HUES6 (cell line): ENCODE data around the gene PIP5K1B.

Experiments
- H3K27ac ChIP-seq: 2 replicates; pipeline ENCODE4 v1.7.0; 2013; ENCODE audit warnings: low read depth, mild to moderate bottlenecking, low read length, inconsistent platforms
- H3K27me3 ChIP-seq: 2 replicates; pipeline ENCODE4 v1.6.1; 2013; ENCODE audit warnings: low read length; ENCODE audit not compliant: control insufficient read depth, insufficient read depth
- H3K36me3 ChIP-seq: 2 replicates; pipeline ENCODE4 v1.6.1; 2013; ENCODE audit warnings: low read length; ENCODE audit not compliant: control insufficient read depth, insufficient read depth
- H3K4me1 ChIP-seq: 2 replicates; pipeline ENCODE4 v1.6.1; 2013; ENCODE audit warnings: low read length; ENCODE audit not compliant: control insufficient read depth, insufficient read depth
- H3K4me3 ChIP-seq: 2 replicates; pipeline ENCODE4 v1.5.1; 2013; ENCODE audit warnings: low read depth, low read length
- H3K9ac ChIP-seq: one replicate; pipeline ENCODE4 v1.6.1; 2013; ENCODE audit warnings: mild to moderate bottlenecking, low read length
- H3K9me3 ChIP-seq: 2 replicates; pipeline ENCODE4 v1.6.1; 2013; ENCODE audit warnings: low read depth, low read length; ENCODE audit not compliant: control insufficient read depth, insufficient read depth

Gene PIP5K1B

GRCh38 chr9:68793605-68794343 lies 88.7 kb downstream of the PIP5K1B start:
- Histone ChIP-seq H3K36me3 (no peaks in the 10 kb centered on the region), H3K4me1 (peaks cover 4% of the 10 kb centered on the region), H3K27me3 (no peaks in the 10 kb centered on the region), H3K4me3 (no peak overlapping the region), H3K9ac (no peak overlapping the region), H3K27ac (no peak overlapping the region), H3K9me3 (no peaks in the 10 kb centered on the region)

- Histone ChIP-seq H3K4me3 (no peak overlapping the region), H3K27me3 (no peaks in the 10 kb centered on the region), H3K9ac (no peak overlapping the region)
These were observed 89.9 kb downstream of the PIP5K1B start for GRCh38 chr9:68794898-68795297.

GRCh38 chr9:68795411-68795810 lies 90.4 kb downstream of the PIP5K1B start:
- Histone ChIP-seq H3K9ac (no peak overlapping the region), H3K9me3 (no peaks in the 10 kb centered on the region), H3K4me1 (peaks cover 4% of the 10 kb centered on the region), H3K36me3 (no peaks in the 10 kb centered on the region), H3K27ac (no peak overlapping the region), H3K27me3 (no peaks in the 10 kb centered on the region), H3K4me3 (no peak overlapping the region)

More at GRCh38 chr9:68794898-68795297, 89.9 kb downstream of the PIP5K1B start:
- peaks cover 4% of the 10 kb centered on the region for H3K4me1 ChIP-seq
- no peaks in the 10 kb centered on the region for H3K36me3 ChIP-seq
- H3K27ac ChIP-seq, result no peak overlapping the region
- H3K9me3 ChIP-seq, result no peaks in the 10 kb centered on the region

DNA sequence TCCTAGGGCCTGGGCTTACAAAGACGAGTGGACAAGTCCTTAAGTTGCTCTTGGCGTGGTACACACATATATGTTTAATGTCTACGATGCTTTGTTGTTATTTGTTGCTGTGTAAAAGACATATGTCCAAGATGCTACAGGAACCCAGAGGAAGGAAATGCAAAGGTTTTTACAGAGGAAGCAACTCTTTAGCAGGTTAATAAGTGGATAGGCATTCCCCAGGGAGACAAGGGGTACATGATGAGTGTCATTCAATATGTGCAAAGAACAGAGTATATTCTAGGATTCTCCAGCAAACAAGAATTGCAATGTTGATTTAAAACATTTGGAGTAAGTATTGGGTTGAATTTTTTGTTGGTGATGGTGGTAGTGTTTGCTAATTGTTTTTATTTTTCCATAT lies 92.1 kb downstream of the PIP5K1B start:
- no peaks in the 10 kb centered on the region for H3K27me3 ChIP-seq
- no peak overlapping the region for H3K27ac ChIP-seq
- H3K4me3 ChIP-seq, result no peak overlapping the region
- H3K36me3 ChIP-seq, result no peaks in the 10 kb centered on the region
- no peaks in the 10 kb centered on the region for H3K9me3 ChIP-seq
- H3K4me1 ChIP-seq, result peaks cover 4% of the 10 kb centered on the region
- H3K9ac ChIP-seq, result no peak overlapping the region

DNA sequence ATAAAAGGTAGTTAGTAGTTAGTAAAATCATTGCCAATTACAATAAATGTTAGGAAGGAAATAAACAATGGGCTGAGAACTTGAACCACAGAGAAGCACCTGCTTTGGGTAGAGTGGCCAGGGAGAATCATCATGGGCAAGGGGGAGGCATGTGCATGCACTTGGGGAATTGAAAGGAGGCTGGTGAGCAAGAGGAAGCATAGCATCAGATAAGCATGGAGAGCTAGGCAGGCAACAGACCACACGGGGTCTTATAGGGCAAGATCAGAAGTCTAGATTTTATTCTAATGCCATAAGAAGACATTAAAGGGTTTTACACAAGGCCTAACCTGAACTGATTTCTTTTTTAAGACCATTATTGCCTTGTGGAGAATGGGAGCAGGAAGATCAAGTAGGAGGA lies 93.4 kb downstream of the PIP5K1B start:
- no peaks in the 10 kb centered on the region for H3K36me3 ChIP-seq
- H3K9ac ChIP-seq, result no peak overlapping the region
- no peak overlapping the region for H3K27ac ChIP-seq
- H3K27me3 ChIP-seq, result no peaks in the 10 kb centered on the region
- H3K4me3 ChIP-seq, result no peak overlapping the region
- no peaks in the 10 kb centered on the region for H3K9me3 ChIP-seq
- peaks cover 4% of the 10 kb centered on the region for H3K4me1 ChIP-seq

DNA sequence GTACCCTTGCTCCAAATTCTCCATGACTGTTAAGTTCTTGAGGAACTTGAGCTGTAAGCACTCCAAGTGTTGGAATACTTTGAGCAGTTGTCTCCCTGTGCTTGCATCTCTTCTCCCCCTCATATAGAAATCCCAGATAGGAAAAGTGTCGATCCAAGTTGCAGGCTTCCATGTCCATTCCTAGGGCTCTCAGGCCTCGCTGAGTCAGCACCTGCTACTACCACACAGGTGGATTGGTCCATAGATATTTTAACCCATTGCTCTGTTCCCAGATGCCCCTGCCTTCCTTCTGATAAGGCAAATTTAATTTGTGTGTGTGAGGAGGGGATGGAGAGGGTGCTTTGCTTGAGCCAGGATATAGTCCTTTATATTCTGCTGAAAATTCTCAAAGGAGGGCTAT lies 95.8 kb downstream of the PIP5K1B start:
- Histone ChIP-seq H3K27ac (no peak overlapping the region), H3K36me3 (no peaks in the 10 kb centered on the region), H3K9me3 (no peaks in the 10 kb centered on the region), H3K4me3 (no peak overlapping the region), H3K9ac (no peak overlapping the region), H3K4me1 (no peaks in the 10 kb centered on the region), H3K27me3 (no peaks in the 10 kb centered on the region)

- Histone ChIP-seq H3K27ac (no peak overlapping the region), H3K4me1 (no peaks in the 10 kb centered on the region), H3K36me3 (no peaks in the 10 kb centered on the region), H3K9ac (no peak overlapping the region), H3K27me3 (no peaks in the 10 kb centered on the region), H3K4me3 (no peak overlapping the region), H3K9me3 (no peaks in the 10 kb centered on the region)
These were observed 97.5 kb downstream of the PIP5K1B start for GRCh38 chr9:68802525-68803015.

GRCh38 chr9:68804911-68805889 lies 100.2 kb downstream of the PIP5K1B start:
- Histone ChIP-seq H3K27ac (no peak overlapping the region), H3K9me3 (no peaks in the 10 kb centered on the region), H3K4me1 (no peaks in the 10 kb centered on the region), H3K9ac (no peak overlapping the region), H3K36me3 (no peaks in the 10 kb centered on the region), H3K27me3 (no peaks in the 10 kb centered on the region), H3K4me3 (no peak overlapping the region)

DNA sequence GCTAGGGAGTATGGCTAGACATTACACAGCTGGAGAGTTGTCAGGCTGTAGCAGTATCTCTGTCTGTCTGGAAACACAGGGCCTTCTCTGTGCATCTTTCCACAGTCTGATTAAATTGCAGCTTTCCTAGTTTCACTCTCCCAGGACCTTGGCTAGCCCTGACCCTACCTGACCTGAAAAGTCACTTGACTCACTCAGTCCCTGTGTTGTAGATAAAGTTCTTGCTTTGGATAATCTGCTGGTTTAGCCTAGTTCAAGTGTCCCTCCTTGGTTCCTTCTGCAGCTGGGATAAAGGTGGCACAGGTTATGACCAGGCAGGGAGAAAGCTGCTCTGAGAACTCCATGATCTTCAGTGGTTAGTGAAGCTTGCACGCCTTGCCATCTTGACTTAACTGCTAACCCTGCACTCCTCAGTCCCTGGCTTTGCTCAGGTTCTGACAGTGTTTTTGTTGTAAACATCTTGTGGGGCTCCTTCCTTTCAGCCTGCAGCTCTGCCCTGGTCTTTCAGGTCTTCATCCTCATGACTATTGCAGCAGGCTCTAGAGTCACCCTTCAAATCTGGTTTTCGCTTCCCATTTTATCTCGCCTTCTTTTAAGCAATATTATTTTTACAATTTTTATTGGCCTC lies 101.0 kb downstream of the PIP5K1B start:
- Histone ChIP-seq H3K27ac (no peak overlapping the region), H3K4me1 (no peaks in the 10 kb centered on the region), H3K9me3 (no peaks in the 10 kb centered on the region), H3K27me3 (no peaks in the 10 kb centered on the region), H3K9ac (no peak overlapping the region), H3K36me3 (no peaks in the 10 kb centered on the region), H3K4me3 (no peak overlapping the region)

DNA sequence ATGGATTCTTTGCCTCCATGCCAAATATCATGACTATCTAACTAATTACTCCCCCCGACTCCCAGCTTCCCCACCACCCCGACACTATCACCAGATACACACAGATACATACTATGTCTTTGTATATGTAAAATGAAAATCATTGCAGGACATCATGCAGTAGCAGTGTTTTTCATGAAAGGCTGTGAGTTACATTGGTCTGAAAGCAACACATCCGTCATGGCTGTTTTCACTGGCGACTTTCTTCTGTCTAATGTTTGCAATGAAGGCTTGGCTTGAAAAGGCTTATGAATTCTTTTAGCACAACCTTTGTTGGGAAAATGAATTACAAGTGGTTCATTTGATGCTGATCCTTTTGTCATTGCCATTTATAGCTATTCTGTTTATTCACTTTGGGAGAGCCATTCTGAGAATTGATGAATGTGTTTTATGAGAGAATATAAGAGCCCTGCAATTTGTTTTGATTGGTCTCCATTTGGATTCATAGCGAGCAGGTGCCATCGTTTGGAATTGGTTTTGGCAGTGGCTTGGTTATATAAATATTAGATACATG lies 103.4 kb downstream of the PIP5K1B start:
- no peaks in the 10 kb centered on the region for H3K36me3 ChIP-seq
- H3K4me3 ChIP-seq, result no peak overlapping the region
- H3K27ac ChIP-seq, result no peak overlapping the region
- no peaks in the 10 kb centered on the region for H3K9me3 ChIP-seq
- no peaks in the 10 kb centered on the region for H3K4me1 ChIP-seq
- H3K9ac ChIP-seq, result no peak overlapping the region
- no peaks in the 10 kb centered on the region for H3K27me3 ChIP-seq
